GM23338 (cell line): ENCODE measurements around the gene ZFX. TPM values are rescaled to one million over a fixed set of nuclear protein-coding genes. Genes with fewer than 3 reads are reported as not detected.

Experiments used
- ATAC-seq: fragments of 200-7000 bp; cut with Tn5 transposase; 3 replicates; pipeline ENCODE4 v1.9.1; 2020
- DNase-seq: peaks from one replicate; pipeline ENCODE4 v3.0.0-alpha.2; 2015; ENCODE audit warnings: low spot score
- H2AFZ ChIP-seq: fragments of 200-600 bp; sonication (generic); 2 replicates; pipeline ENCODE4 v1.8.0; 2016; ENCODE audit warnings: antibody characterized with exemption, mild to moderate bottlenecking, moderate library complexity
- H3F3A ChIP-seq: fragments of 200-600 bp; sonication (generic); replicated peaks from 2 replicates; pipeline ENCODE4 v1.8.0; 2017; ENCODE audit warnings: antibody characterized with exemption, mixed run types, low read depth
- H3K27ac ChIP-seq: fragments of 200-600 bp; sonication (generic); 2 replicates; pipeline ENCODE4 v1.6.1; 2016; ENCODE audit warnings: low read depth
- H3K27me3 ChIP-seq: fragments of 200-600 bp; sonication (generic); 2 replicates; pipeline ENCODE4 v1.8.0; 2016; ENCODE audit warnings: mild to moderate bottlenecking, mixed run types, moderate library complexity; ENCODE audit not compliant: insufficient read depth
- H3K36me3 ChIP-seq: fragments of 200-600 bp; sonication (generic); 2 replicates; pipeline ENCODE4 v1.8.0; 2016; ENCODE audit warnings: mild to moderate bottlenecking; ENCODE audit not compliant: insufficient read depth
- H3K4me1 ChIP-seq: fragments of 200-600 bp; sonication (generic); 2 replicates; pipeline ENCODE4 v1.8.0; 2016; ENCODE audit warnings: mild to moderate bottlenecking, moderate library complexity; ENCODE audit not compliant: insufficient read depth
- H3K4me2 ChIP-seq: fragments of 200-600 bp; sonication (generic); 2 replicates; pipeline ENCODE4 v1.7.1; 2017; ENCODE audit warnings: mixed run types
- H3K4me3 ChIP-seq: fragments of 200-600 bp; sonication (generic); 2 replicates; pipeline ENCODE4 v1.6.1; 2016; ENCODE audit warnings: mixed run types
- H3K79me2 ChIP-seq: fragments of 200-600 bp; sonication (generic); replicated peaks from 2 replicates; pipeline ENCODE4 v1.8.0; 2017; ENCODE audit warnings: mild to moderate bottlenecking; ENCODE audit not compliant: insufficient read depth
- H3K9me2 ChIP-seq: fragments of 200-600 bp; sonication (generic); 2 replicates; pipeline ENCODE4 v1.8.0; 2017; ENCODE audit not compliant: insufficient read depth
- H4K20me1 ChIP-seq: fragments of 200-600 bp; sonication (generic); replicated peaks from 2 replicates; pipeline ENCODE4 v1.8.0; 2017; ENCODE audit warnings: mild to moderate bottlenecking; ENCODE audit not compliant: insufficient read depth
- H3K27ac Mint-ChIP-seq: 2 replicates; pipeline ENCODE4 v1.8.0; 2020; ENCODE audit warnings: inconsistent platforms, mild to moderate bottlenecking, moderate library complexity, mixed read lengths
- H3K27me3 Mint-ChIP-seq: 3 replicates; pipeline ENCODE4 v1.8.0; 2022; ENCODE audit warnings: low read depth, mild to moderate bottlenecking, moderate library complexity, mixed read lengths, inconsistent platforms; ENCODE audit not compliant: insufficient read depth, poor library complexity
- H3K36me3 Mint-ChIP-seq: 3 replicates; pipeline ENCODE4 v1.8.0; 2021; ENCODE audit warnings: low read depth, mild to moderate bottlenecking, inconsistent platforms, moderate library complexity, mixed read lengths
- H3K4me1 Mint-ChIP-seq: 3 replicates; pipeline ENCODE4 v1.8.0; 2020; ENCODE audit warnings: mild to moderate bottlenecking, inconsistent platforms, mixed read lengths
- H3K4me3 Mint-ChIP-seq: 3 replicates; pipeline ENCODE4 v1.8.0; 2021; ENCODE audit warnings: moderate library complexity, mild to moderate bottlenecking, inconsistent platforms, mixed read lengths
- H3K9me3 Mint-ChIP-seq: 3 replicates; pipeline ENCODE4 v1.8.0; 2020; ENCODE audit warnings: moderate library complexity, mild to moderate bottlenecking, inconsistent platforms, mixed read lengths
- EZH2 ChIP-seq: fragments of 200-600 bp; sonication (generic); IDR thresholded peaks from one replicate; pipeline ENCODE4 v1.8.0; 2017; ENCODE audit warnings: antibody characterized with exemption, mild to moderate bottlenecking, low read depth; ENCODE audit not compliant: unreplicated experiment
- EZH2phosphoT487 ChIP-seq: fragments of 200-600 bp; sonication (generic); IDR thresholded peaks from one replicate; pipeline ENCODE4 v1.8.1; 2018; ENCODE audit warnings: antibody characterized with exemption; ENCODE audit not compliant: unreplicated experiment
- JUNB ChIP-seq: IDR thresholded peaks from one replicate; pipeline ENCODE4 v1.6.1; 2016; ENCODE audit warnings: antibody characterized with exemption; ENCODE audit not compliant: unreplicated experiment
- NANOG ChIP-seq: IDR thresholded peaks from 2 replicates; pipeline ENCODE4 v1.6.1; 2016; ENCODE audit warnings: antibody characterized with exemption, borderline replicate concordance
- REST ChIP-seq: IDR thresholded peaks from one replicate; pipeline ENCODE4 v1.6.1; 2018; ENCODE audit warnings: antibody characterized with exemption; ENCODE audit not compliant: unreplicated experiment
- ZNF114 ChIP-seq: fragments of 250-450 bp; sonication (Bioruptor Pico); IDR thresholded peaks from 2 replicates; pipeline ENCODE4 v1.5.0; 2020; ENCODE audit warnings: mild to moderate bottlenecking, moderate library complexity
- ZNF331 ChIP-seq: fragments of 250-450 bp; sonication (Bioruptor Pico); IDR thresholded peaks from 2 replicates; pipeline ENCODE4 v1.5.0; 2020; ENCODE audit warnings: low read depth, mild to moderate bottlenecking, moderate library complexity
- ZNF462 ChIP-seq: fragments of 250-450 bp; sonication (Bioruptor Pico); IDR thresholded peaks from 2 replicates; pipeline ENCODE4 v1.5.0; 2020; ENCODE audit warnings: mild to moderate bottlenecking, moderate library complexity
- polyA plus RNA-seq: library from polyadenylated mRNA; unstranded; fragments of >200 nt; fragmentation: Nextera tagmentation; extraction: Ambion mirVana; gene quantifications from 2 replicates; pipeline ENCODE4 v1.2.1, GENCODE V29; 2016
- total RNA-seq: library from RNA; depleted of rRNA; stranded (reverse); fragments of >200 nt; shearing (Covaris generic); gene quantifications from 2 replicates; pipeline ENCODE4 v1.2.3, GENCODE V29; 2014

The ZFX gene
- total and polyA plus RNA-seq, 2 experiments from 2014 or later: 11.0 to 15.4 TPM

- ATAC-seq (no peak), DNase-seq (no peak)
- Mint-ChIP-seq H3K27me3 (no peaks in the 10 kb centered on the region), H3K9me3 (no peaks in the 10 kb centered on the region), H3K27ac (no peak overlapping the region), H3K36me3 (peaks cover 5% of the 10 kb centered on the region; the same call in 2 of the 3 replicates), H3K4me3 (no peak overlapping the region), H3K4me1 (peaks cover 19% of the 10 kb centered on the region; the same call in 2 of the 3 replicates)
- Histone ChIP-seq H3K4me1 (peaks cover 8% of the 10 kb centered on the region; the same call in 1 of the 2 replicates), H3K27me3 (no peaks in the 10 kb centered on the region), H3K27ac (no peak overlapping the region), H3K36me3 (no peaks in the 10 kb centered on the region), H2AFZ (no peak overlapping the region), H4K20me1 (no peaks in the 10 kb centered on the region), H3K9me2 (no peaks in the 10 kb centered on the region), H3K4me2 (no peak overlapping the region), H3K4me3 (no peak overlapping the region), H3K79me2 (no peaks in the 10 kb centered on the region), H3F3A (0 out of 2 replicates have a peak, but pooled peaks cover 3% of the 10 kb centered on the region)
- no peak for TF ChIP-seq NANOG
- no peak for TF ChIP-seq EZH2
- TF ChIP-seq ZNF331 (CRISPR knock-in tag): no peak
- no peak for TF ChIP-seq ZNF114 (CRISPR knock-in tag)
- no peak for TF ChIP-seq ZNF462 (CRISPR knock-in tag)
- no peak for TF ChIP-seq EZH2phosphoT487
- no peak for TF ChIP-seq JUNB
- TF ChIP-seq REST: no peak
These were observed 66.5 kb downstream of the ZFX start for GRCh38 chrX:24216037-24216436.
